ENCODE measurements around the gene THBS2.

- TF ChIP-seq CTCF (conservative IDR thresholded peaks at IDR 0.05; ENCODE audit: low read length), result no peak
- no peak for TF ChIP-seq EZH2phosphoT487 (IDR thresholded peaks at IDR 0.05; ENCODE audit: borderline replicate concordance)
Measured at GRCh38 chr6:169247419-169247818, 6.2 kb downstream of the THBS2 start.
